Measurements from ENCODE around the gene CDC42EP3.

Gene CDC42EP3

DNA sequence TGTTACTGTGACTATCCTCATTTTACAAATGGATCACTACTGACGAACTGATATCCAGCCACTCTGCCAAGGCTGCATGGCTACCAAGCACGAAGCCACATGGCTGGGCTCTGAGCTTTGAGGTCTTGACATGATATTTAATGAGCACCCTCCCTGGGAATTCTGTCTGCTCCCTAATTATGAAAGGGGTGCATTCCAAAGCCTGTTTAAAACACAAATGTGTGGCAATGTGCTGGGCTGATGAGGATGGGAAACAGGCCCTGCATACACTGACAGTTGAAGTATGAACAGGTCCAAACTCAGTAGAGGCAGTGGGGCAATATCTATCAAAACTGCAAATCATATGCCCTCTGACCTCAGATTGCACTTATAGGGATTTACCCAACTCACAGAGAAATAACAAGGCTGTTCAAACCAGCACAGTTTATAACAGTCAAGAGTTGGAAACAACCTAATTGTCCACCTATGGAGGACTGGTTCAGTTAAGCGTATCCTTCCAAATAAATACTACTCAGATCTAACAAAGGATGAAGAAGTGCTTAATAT is 20.8 kb downstream of the CDC42EP3 start:
- Histone ChIP-seq H3K4me3 (no peak overlapping the region), H3K4me1 (peaks cover 0 to 89% (median 53%) of the 10 kb centered on the region in 4 donors), H3K27me3 (no peaks in the 10 kb centered on the region), H3K9me3 (no peaks in the 10 kb centered on the region), H3K27ac (no peak overlapping the region), H3K36me3 (peaks cover 7 to 20% (median 8%) of the 10 kb centered on the region in 3 donors)
- no peak for DNase-seq
- intact Hi-C loops (cut with DNase I; ENCODE audit: low total_unique reads): no loop called here
- TF ChIP-seq, protein P1, sequence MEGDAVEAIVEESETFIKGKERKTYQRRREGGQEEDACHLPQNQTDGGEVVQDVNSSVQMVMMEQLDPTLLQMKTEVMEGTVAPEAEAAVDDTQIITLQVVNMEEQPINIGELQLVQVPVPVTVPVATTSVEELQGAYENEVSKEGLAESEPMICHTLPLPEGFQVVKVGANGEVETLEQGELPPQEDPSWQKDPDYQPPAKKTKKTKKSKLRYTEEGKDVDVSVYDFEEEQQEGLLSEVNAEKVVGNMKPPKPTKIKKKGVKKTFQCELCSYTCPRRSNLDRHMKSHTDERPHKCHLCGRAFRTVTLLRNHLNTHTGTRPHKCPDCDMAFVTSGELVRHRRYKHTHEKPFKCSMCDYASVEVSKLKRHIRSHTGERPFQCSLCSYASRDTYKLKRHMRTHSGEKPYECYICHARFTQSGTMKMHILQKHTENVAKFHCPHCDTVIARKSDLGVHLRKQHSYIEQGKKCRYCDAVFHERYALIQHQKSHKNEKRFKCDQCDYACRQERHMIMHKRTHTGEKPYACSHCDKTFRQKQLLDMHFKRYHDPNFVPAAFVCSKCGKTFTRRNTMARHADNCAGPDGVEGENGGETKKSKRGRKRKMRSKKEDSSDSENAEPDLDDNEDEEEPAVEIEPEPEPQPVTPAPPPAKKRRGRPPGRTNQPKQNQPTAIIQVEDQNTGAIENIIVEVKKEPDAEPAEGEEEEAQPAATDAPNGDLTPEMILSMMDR (IDR thresholded peaks at IDR 0.05): no peak

DNA sequence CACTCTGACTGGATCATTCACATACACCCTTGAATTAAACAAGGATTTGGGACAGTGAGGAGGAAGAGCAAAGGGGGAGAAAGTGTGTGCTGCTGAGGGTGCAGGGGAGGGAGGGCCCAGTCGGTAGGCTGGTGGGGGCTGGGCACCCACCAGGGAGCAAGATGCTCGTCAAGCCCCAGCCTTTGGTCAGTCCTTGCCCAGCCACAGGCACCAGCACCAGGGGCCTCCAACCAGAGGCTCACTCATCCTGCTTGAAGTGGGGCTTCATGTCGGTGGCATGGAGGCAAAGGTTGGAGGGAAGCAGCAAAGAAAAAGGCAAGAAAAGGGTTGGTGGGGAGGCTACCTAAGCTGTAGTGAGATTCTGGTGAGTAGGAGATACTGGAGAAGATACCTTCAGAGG is 21.9 kb downstream of the CDC42EP3 start:
- no peak overlapping the region for H3K4me3 ChIP-seq
- H3K4me1 ChIP-seq: peaks cover 0 to 86% (median 51%) of the 10 kb centered on the region in 4 donors
- intact Hi-C loops (cut with DNase I; ENCODE audit: low total_unique reads): no loop called here
- H3K9me3 ChIP-seq: no peaks in the 10 kb centered on the region
- H3K36me3 ChIP-seq: peaks cover 13 to 24% (median 18%) of the 10 kb centered on the region in 3 donors
- DNase-seq: no peak
- peak overlapping the region; percentile 22 to 38 for H3K27ac ChIP-seq
- no peaks in the 10 kb centered on the region for H3K27me3 ChIP-seq
- TF ChIP-seq, protein P1 (IDR thresholded peaks at IDR 0.05): no peak

DNA sequence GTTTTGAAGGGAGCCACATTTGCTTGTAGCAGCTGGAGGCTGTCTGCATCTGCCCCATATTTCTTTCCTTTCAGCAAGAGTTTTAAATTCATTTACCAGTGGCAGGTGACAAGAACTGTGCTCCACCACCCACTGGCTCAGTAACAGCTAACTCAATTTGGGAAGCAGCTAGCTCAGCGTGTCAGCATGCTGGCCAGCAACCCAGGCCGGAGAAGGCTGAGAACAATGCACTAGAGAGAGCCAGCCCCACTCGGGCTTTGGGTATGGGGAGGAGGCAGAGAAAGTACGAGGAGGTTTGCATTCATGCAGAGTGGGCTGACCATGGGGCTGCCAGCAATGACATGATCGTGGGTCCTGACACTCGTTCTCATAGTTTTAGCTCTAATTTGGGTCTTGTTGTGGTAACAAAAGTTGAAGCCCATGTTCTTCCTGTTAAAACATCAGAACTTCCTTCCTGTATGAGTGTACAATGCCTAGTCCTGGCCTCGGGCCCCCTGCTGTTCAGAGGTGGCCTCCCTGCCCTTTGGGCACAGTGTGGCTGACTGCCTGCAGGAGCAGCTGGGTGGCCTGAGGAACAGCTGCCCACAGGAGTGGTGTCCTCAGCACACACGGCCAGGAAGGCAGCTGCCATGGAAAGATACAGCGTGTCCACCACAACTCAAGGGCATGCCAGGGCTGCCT is 23.0 kb downstream of the CDC42EP3 start:
- Histone ChIP-seq H3K9me3 (no peaks in the 10 kb centered on the region), H3K4me1 (peaks cover 0 to 86% (median 46%) of the 10 kb centered on the region in 4 donors), H3K27me3 (no peaks in the 10 kb centered on the region), H3K36me3 (peaks cover 18 to 24% (median 20%) of the 10 kb centered on the region in 3 donors), H3K4me3 (no peak overlapping the region), H3K27ac (peak overlapping the region; percentile 21 to 41)
- intact Hi-C loops (cut with DNase I; ENCODE audit: low total_unique reads): no loop called here
- DNase-seq: peak; percentile 79 to 83
- TF ChIP-seq, protein P1 (IDR thresholded peaks at IDR 0.05): no peak

DNA sequence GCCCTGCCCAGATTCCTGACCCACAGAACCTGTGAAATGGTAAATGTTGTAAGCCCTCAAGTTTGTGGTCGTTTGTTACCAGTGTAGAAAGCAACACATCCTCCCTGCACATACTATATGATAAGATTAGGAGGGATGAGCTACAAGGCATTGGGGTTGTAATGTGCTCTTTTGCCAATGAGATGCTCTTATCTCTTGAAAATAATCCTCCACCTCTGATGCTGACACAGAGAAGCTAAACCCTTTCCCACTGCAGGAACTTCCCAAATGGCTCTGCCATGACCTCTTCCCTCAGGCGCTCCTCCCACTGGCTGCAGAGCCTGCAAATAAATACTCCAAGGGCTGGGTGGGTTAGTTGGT is 23.5 kb downstream of the CDC42EP3 start:
- intact Hi-C loops (cut with DNase I; ENCODE audit: low total_unique reads): no loop called here
- Histone ChIP-seq H3K27ac (peak overlapping the region; percentile 21 to 41), H3K27me3 (no peaks in the 10 kb centered on the region), H3K9me3 (no peaks in the 10 kb centered on the region), H3K4me3 (no peak overlapping the region), H3K36me3 (peaks cover 18 to 25% (median 24%) of the 10 kb centered on the region in 3 donors), H3K4me1 (peaks cover 0 to 86% (median 44%) of the 10 kb centered on the region in 4 donors)
- TF ChIP-seq, protein P1 (IDR thresholded peaks at IDR 0.05): no peak
- no peak for DNase-seq

DNA sequence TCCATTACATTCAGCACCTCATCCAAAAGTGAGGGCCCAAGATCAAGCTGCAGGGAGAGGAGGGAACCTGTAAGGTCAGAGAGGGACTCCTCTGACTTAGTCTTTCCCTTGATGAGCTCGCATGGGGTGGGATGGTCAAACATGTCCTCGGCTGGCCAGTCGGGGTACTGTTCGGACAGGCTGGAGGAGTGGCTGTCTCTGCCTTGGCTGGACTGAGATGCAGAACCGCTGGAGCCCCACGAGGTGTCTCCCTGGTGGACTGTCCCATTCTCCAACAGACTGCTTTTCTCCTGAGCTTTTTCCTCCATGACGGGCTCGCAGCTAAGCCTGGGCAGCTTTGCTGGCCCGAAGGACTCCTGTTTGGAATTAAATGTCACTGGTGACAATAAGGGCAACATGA is 25.6 kb downstream of the CDC42EP3 start:
- Histone ChIP-seq H3K4me1 (peaks cover 0 to 81% (median 43%) of the 10 kb centered on the region in 4 donors), H3K27ac (no peak overlapping the region), H3K9me3 (no peaks in the 10 kb centered on the region), H3K27me3 (no peaks in the 10 kb centered on the region), H3K36me3 (peaks cover 18 to 25% (median 24%) of the 10 kb centered on the region in 3 donors), H3K4me3 (no peak overlapping the region)
- TF ChIP-seq, protein P1 (IDR thresholded peaks at IDR 0.05): no peak
- no peak for DNase-seq
- intact Hi-C loops (cut with DNase I; ENCODE audit: low total_unique reads): no loop called here

Measured in tibial artery (tissue), 4 donors.